Bronchial epithelial cell (primary cell): Measurements from ENCODE around the gene CEL. TPM values are rescaled to one million over a fixed set of nuclear protein-coding genes. Genes with fewer than 3 reads are reported as not detected.

Experiments
- DNase-seq: peaks from one replicate; pipeline ENCODE4 v3.0.0-alpha.2; 2010; ENCODE audit warnings: low read depth
- FAIRE-seq: peaks from 2 replicates; lab custom pipeline; 2011; peaks lifted over from hg19 to GRCh38; lab: Jason Lieb, UNC
- H3K27me3 ChIP-seq: 2 replicates; pipeline ENCODE4 v1.5.1; 2011; ENCODE audit warnings: low read length; ENCODE audit not compliant: control insufficient read depth, insufficient read depth
- H3K36me3 ChIP-seq: 2 replicates; pipeline ENCODE4 v1.5.1; 2011; ENCODE audit warnings: low read length; ENCODE audit not compliant: control insufficient read depth, insufficient read depth
- H3K4me3 ChIP-seq: 2 replicates; pipeline ENCODE4 v1.5.1; 2011; ENCODE audit warnings: mild to moderate bottlenecking, low read depth, low read length, control low read depth
- total RNA-seq: library from RNA; depleted of rRNA; stranded (reverse); fragments of >200 nt; gene quantifications from 2 replicates; pipeline ENCODE4 v1.2.1, GENCODE V29; 2014
- TF ChIP-seq, protein P1 (sequence below): IDR thresholded peaks from 2 replicates; pipeline ENCODE4 v1.5.1; 2011; ENCODE audit warnings: mild to moderate bottlenecking, moderate library complexity, low read length, control low read depth, inconsistent platforms; ENCODE audit not compliant: insufficient read depth, severe bottlenecking

The CEL gene
- total RNA-seq, 1 donor from 2014 or later: 0.53 TPM

- no peak for DNase-seq
- no peak for FAIRE-seq
- TF ChIP-seq, protein P1, sequence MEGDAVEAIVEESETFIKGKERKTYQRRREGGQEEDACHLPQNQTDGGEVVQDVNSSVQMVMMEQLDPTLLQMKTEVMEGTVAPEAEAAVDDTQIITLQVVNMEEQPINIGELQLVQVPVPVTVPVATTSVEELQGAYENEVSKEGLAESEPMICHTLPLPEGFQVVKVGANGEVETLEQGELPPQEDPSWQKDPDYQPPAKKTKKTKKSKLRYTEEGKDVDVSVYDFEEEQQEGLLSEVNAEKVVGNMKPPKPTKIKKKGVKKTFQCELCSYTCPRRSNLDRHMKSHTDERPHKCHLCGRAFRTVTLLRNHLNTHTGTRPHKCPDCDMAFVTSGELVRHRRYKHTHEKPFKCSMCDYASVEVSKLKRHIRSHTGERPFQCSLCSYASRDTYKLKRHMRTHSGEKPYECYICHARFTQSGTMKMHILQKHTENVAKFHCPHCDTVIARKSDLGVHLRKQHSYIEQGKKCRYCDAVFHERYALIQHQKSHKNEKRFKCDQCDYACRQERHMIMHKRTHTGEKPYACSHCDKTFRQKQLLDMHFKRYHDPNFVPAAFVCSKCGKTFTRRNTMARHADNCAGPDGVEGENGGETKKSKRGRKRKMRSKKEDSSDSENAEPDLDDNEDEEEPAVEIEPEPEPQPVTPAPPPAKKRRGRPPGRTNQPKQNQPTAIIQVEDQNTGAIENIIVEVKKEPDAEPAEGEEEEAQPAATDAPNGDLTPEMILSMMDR: no peak
- Histone ChIP-seq H3K36me3 (peaks cover 62% of the 10 kb centered on the region), H3K4me3 (no peak overlapping the region), H3K27me3 (no peaks in the 10 kb centered on the region)
Measured at GRCh38 chr9:133101356-133102189, 39.8 kb downstream of the CEL start.

DNA sequence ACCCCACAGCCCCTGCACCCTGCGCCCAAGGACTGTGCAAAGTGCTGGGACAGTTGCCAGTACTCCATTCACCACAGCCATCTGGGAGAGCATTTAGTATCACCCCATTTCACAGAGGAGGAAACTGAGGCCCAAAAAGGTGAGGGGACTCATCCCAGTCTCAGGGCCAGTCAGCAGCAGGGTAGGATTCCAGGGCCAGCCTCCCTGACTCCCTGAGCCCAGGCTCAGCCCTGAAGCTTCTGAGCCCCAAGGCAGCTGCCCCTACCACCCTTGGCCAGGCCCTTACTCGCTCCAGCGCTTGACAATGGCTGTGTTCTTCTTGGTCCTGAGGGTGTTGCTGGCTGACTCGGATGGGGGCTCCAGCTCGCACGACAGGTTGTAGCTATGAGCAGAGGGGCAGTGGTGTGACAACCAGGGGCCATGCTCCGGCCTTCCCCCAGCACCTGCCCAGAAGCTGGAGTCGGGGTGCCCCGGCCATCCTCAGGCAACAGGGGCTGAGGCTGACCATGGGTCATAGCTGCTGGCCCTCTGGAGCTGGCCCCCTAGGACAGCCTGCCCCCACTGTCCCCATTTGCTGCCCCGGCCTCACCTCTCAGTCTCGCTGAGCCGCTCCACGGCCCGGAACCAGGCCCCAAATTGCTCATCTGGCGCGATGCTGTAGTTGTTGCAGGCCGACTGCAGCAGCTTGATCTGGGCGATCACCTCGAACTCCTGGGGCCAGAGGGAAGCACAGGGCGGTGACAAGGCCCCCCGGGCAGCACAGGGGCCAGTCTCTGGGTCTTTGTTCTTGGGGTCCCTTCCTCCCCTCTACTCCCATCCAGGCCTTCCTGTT, 40.6 kb downstream of the CEL start:
- TF ChIP-seq, protein P1: no peak
- Histone ChIP-seq H3K27me3 (no peaks in the 10 kb centered on the region), H3K4me3 (no peak overlapping the region), H3K36me3 (peaks cover 70% of the 10 kb centered on the region)
- DNase-seq (no peak), FAIRE-seq (no peak)

- peaks cover 69% of the 10 kb centered on the region for H3K36me3 ChIP-seq
- TF ChIP-seq, protein P1: peak; percentile 88
- H3K4me3 ChIP-seq: no peak overlapping the region
- no peak for FAIRE-seq
- no peak for DNase-seq
- no peaks in the 10 kb centered on the region for H3K27me3 ChIP-seq
Measured at GRCh38 chr9:133103183-133103986, 41.6 kb downstream of the CEL start.

DNA sequence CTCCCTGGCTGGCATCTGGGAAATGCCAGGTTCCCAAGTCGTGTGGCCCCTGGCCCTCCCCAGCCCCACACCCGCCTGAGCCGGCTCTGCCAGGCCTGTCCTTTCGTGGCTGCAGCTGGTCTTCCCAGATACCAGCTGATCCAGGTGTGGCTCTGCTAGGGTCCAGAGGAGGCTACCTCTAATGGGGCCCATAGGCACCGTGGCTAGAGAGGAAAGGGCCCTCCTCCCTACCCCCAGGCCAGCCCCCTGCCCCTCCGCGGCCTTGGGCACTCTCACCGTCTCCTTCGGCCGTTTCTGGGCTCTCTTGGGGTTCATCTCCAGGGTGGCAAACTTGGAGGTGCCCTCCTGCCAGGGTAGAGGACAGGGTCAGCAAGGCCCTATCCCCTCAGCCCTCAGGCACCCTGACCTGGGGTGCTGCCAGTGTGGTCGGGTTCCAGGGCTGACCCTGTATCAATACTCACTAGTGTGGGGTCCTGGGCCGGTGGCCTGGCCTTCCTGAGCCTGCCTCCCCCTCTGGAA, 42.3 kb downstream of the CEL start:
- Histone ChIP-seq H3K4me3 (no peak overlapping the region), H3K27me3 (no peaks in the 10 kb centered on the region), H3K36me3 (peaks cover 69% of the 10 kb centered on the region)
- FAIRE-seq (no peak), DNase-seq (no peak)
- TF ChIP-seq, protein P1: no peak

GRCh38 chr9:133104718-133105460, 43.1 kb downstream of the CEL start:
- H3K4me3 ChIP-seq: no peak overlapping the region
- H3K36me3 ChIP-seq: peaks cover 70% of the 10 kb centered on the region
- DNase-seq: no peak
- TF ChIP-seq, protein P1: no peak
- no peak for FAIRE-seq
- no peaks in the 10 kb centered on the region for H3K27me3 ChIP-seq
